Right cardiac atrium (tissue), 5 donors: ENCODE results near the gene LCN10. TPM values are rescaled to one million over a fixed set of nuclear protein-coding genes. Genes with fewer than 3 reads are reported as not detected.

Experiments used
- ATAC-seq, 2 donors: fragments of 200-7000 bp; cut with Tn5 transposase; one replicate each; pipeline versions ENCODE4 v1.8.0 to v1.9.1; 2020; ENCODE audit warnings: moderate library complexity in 2 of 2, mild to moderate bottlenecking in 1 of 2
- DNase-seq, 3 donors: peaks; one replicate each; pipeline ENCODE4 v3.0.0-alpha.2; 2020
- H3K27ac ChIP-seq: one replicate; pipeline ENCODE4 v1.5.1; 2013; ENCODE audit warnings: mild to moderate bottlenecking, low read length, control low read depth, moderate library complexity
- H3K27me3 ChIP-seq: one replicate; pipeline ENCODE4 v1.6.1; 2013; ENCODE audit not compliant: control insufficient read depth, insufficient read depth
- H3K4me1 ChIP-seq: one replicate; pipeline ENCODE4 v1.6.1; 2013; ENCODE audit warnings: low read length; ENCODE audit not compliant: control insufficient read depth, insufficient read depth
- H3K4me3 ChIP-seq: one replicate; pipeline ENCODE4 v1.5.1; 2013; ENCODE audit warnings: low read length, control low read depth
- H3K9me3 ChIP-seq: one replicate; pipeline ENCODE4 v1.6.1; 2013; ENCODE audit warnings: low read length; ENCODE audit not compliant: control insufficient read depth
- WGBS: extraction: QIAGEN DNeasy Blood & Tissue Kit; methylation state at CpG from one replicate; pipeline ENCODE4 v1.1.7; 2013; 5-methylcytosine and 5-hydroxymethylcytosine counted together
- intact Hi-C, 4 donors: fragments of 100-400 bp; cut with DNase I; formaldehyde crosslinking; loops; one replicate each; pipeline versions ENCODE4 v1.11.0 to v1.14.0; 2022 to 2023
- polyA plus RNA-seq: library from polyadenylated mRNA; stranded (reverse); fragments of 200-250 nt; gene quantifications from one replicate; pipeline ENCODE4 v1.2.3, GENCODE V29; 2013
- total RNA-seq, 4 donors: library from RNA; stranded (reverse); fragmentation: NEBNext Ultra II Directional; extraction: Animal tissue kit (Norgen Biotek cat#: 25700); gene quantifications; one replicate each; pipeline ENCODE4 v1.2.1, GENCODE V29; 2021
- donor health status: healthy with polysubstance abuse.
- donor health status: DM: no; HTN: yes; CAD: no.
- donor health status: DM: no; HTN: no; CAD: no.
- donor health status: DM: no; HTN: yes; CAD: no; lungs with severe emphysema.
- donor health status: DM: yes; HTN: yes; CAD: no.

LCN10 gene
- total and polyA plus RNA-seq, 5 donors: 4.5 to 14.7 (median 8.7) TPM

DNA sequence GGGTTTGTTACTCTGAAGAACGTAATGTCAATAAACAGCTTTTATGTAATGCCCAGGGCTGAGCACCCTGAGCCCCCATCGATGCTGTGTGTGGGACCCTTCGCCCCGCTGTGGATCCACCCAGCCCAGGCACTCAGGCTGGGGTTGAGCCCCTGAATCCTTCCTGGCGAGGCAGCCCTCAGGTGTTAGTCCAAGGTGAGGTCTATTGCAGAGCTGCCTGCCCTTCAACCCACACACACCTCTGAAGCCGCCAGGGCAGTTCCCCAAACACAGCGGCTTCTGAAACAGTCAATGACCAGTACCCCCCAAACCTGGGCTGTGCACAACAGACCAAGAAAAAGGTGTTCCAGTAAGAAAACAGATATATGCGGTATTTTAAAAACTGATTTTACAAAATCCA lies 18.8 kb downstream of the LCN10 start:
- WGBS: 92% methylated on average over 8 of the region's 8 CpGs
- Histone ChIP-seq H3K27ac (no peak overlapping the region), H3K4me1 (peaks cover 12% of the 10 kb centered on the region), H3K4me3 (no peak overlapping the region), H3K9me3 (no peaks in the 10 kb centered on the region), H3K27me3 (no peaks in the 10 kb centered on the region)
- intact Hi-C loops: no loop called here
- ATAC-seq (no peak), DNase-seq (peak in 1 of 3 donors; percentile 43)

DNA sequence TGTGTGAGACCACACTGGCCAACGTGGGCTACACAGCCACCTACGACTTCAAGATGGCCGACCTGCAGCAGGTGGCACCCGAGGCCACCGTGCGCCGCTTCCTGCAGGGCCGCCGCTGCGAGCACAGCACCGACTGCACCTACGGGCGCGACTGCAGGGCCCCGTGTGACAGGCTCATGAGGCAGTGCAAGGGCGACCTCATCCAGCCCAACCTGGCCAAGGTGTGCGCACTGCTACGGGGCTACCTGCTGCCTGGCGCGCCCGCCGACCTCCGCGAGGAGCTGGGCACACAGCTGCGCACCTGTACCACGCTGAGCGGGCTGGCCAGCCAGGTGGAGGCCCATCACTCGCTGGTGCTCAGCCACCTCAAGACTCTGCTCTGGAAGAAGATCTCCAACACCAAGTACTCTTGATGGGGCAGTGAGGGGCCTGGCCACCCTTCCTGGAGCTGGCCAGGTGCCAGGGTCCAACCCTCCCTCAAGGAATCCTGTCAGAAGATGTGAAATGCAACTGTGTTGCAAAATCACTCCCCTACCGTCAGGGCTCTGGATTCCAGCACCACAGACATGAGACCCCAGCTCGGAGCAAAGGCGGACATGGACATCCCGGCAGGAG lies 19.3 kb downstream of the LCN10 start:
- Histone ChIP-seq H3K27ac (no peak overlapping the region), H3K4me3 (no peak overlapping the region), H3K9me3 (no peaks in the 10 kb centered on the region), H3K27me3 (no peaks in the 10 kb centered on the region), H3K4me1 (peaks cover 12% of the 10 kb centered on the region)
- ATAC-seq (no peak), DNase-seq (peak in 1 of 3 donors; percentile 66)
- intact Hi-C loops: no loop called here
- 87% methylated on average over 32 of the region's 32 CpGs for WGBS

DNA sequence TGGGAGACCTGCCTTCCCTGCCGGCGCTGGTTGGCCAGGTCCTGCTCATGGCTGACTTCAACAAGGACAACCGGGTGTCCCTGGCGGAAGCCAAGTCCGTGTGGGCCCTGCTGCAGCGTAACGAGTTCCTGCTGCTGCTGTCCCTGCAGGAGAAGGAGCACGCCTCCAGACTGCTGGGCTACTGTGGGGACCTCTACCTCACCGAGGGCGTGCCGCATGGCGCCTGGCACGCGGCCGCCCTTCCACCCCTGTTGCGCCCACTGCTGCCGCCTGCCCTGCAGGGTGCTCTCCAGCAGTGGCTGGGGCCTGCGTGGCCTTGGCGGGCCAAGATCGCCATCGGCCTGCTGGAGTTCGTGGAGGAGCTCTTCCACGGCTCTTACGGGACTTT lies 19.8 kb downstream of the LCN10 start:
- 82% methylated on average over 24 of the region's 24 CpGs for WGBS
- no peak overlapping the region for H3K4me3 ChIP-seq
- ATAC-seq: no peak
- no peaks in the 10 kb centered on the region for H3K9me3 ChIP-seq
- intact Hi-C loops: no loop called here
- no peak overlapping the region for H3K27ac ChIP-seq
- no peaks in the 10 kb centered on the region for H3K27me3 ChIP-seq
- peak in 1 of 3 donors; percentile 66 for DNase-seq
- peaks cover 12% of the 10 kb centered on the region for H3K4me1 ChIP-seq

DNA sequence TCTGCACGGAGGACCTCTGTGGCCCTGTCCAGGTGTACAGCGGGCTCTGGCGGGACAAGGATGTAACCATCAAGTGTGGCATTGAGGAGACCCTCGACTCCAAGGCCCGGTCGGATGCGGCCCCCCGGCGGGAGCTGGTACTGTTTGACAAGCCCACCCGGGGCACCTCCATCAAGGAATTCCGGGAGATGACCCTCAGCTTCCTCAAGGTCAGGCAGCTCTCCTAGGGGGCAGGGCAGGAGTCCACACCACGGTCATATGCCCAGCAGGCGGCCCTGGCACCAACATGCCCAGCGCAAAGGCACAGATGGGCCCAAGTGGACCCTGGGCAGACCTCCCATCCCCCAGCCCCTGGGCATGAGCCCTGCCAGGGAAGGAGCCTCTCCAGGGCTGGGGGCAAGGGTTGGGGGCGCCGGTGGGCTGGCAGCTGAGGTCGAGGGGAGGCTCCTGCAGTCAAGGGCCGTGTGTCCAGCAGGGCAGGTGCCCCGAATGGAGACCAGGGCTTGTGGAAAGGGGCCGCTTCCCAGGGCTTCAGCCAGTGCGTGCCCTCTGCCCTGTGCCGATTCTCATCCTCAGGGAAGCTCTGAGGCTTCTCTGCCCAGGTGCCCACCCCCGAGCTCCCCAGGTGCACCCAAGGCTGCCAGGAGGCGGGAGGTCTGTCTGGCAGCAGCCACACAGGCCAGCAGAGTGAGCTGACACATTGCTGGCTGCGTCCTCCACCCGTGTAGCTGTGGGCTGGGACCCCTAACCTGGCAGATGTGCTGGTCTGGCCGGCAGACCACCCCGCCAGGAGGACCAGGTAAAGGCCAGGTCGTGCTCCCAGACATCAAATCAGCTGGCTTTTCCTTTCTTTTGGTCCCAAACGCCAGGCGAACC lies 20.4 kb downstream of the LCN10 start:
- Histone ChIP-seq H3K9me3 (no peaks in the 10 kb centered on the region), H3K4me3 (no peak overlapping the region), H3K27ac (no peak overlapping the region), H3K4me1 (peaks cover 12% of the 10 kb centered on the region), H3K27me3 (no peaks in the 10 kb centered on the region)
- no peak for ATAC-seq
- intact Hi-C loops: no loop called here
- WGBS: 81% methylated on average over 31 of the region's 31 CpGs
- peak in 2 of 3 donors; percentile 32 to 67 for DNase-seq

DNA sequence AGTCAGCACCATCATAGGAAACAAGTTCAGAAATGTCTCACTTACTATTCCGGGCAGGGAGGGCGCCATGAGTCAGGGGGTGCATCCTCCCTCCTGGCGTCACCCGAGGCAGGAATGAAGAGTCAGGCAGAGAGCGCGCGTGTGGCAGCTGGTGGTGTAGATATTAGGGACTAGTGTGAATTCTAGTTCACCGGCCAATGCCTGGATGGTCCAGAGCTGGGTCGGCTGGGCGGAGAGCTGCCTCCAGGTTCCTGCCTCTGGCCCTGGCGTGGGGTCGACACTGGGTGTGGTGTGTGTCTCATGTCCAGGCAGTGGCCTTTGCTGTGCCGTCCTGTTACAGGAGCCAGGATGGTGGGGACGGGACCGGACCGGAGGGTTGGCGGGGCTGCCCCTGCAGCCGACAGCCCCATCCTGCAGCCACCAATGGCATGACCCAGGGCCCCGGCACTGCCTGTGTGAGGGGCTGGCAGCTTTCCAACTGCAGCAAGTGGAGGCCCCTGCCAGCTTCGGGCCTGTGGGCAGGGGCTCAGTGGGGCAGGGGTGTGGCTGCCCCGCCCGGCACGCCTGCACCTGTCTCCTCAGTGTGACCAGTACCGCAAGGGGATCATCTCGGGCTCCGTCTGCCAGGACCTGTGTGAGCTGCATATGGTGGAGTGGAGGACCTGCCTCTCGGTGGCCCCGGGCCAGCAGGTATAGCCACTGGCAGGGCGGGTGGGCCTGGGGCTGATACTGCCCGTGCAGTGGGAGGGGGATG lies 21.2 kb downstream of the LCN10 start:
- Histone ChIP-seq H3K9me3 (no peaks in the 10 kb centered on the region), H3K27me3 (no peaks in the 10 kb centered on the region), H3K27ac (peak overlapping the region; percentile 40), H3K4me1 (peaks cover 10% of the 10 kb centered on the region), H3K4me3 (no peak overlapping the region)
- DNase-seq (peak; percentile 80 to 83 (median 81)), ATAC-seq (peak; percentile 46 to 58)
- 46% methylated on average over 30 of the region's 30 CpGs for WGBS
- intact Hi-C loops: no loop called here

DNA sequence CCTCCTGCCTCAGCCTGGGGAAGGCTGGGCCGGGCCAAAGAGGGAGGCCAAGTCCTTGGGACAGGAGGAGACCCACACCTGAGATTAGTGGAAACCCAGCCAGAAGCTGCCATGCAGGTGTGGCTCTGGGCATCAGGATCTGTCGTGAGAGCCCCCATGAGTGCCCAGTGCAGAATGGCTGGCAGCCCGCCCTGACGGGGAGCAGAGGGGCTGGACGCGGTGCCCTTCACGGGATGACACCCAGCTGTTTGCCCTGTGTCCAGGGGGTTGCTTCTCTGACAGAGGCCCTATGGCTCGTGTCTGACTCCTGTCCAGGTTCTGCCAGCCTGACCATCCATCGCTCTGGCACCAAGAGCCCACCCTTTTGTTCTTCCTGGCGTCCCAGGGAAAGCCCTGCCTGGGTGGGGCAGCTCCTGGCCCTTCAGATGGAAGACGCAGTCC lies 21.8 kb downstream of the LCN10 start:
- WGBS: 43% methylated on average over 11 of the region's 11 CpGs
- no peaks in the 10 kb centered on the region for H3K27me3 ChIP-seq
- no peaks in the 10 kb centered on the region for H3K9me3 ChIP-seq
- ATAC-seq: peak; percentile 3 to 7
- intact Hi-C loops: no loop called here
- H3K27ac ChIP-seq: peak overlapping the region; percentile 40
- no peak for DNase-seq
- no peak overlapping the region for H3K4me3 ChIP-seq
- H3K4me1 ChIP-seq: peaks cover 6% of the 10 kb centered on the region

DNA sequence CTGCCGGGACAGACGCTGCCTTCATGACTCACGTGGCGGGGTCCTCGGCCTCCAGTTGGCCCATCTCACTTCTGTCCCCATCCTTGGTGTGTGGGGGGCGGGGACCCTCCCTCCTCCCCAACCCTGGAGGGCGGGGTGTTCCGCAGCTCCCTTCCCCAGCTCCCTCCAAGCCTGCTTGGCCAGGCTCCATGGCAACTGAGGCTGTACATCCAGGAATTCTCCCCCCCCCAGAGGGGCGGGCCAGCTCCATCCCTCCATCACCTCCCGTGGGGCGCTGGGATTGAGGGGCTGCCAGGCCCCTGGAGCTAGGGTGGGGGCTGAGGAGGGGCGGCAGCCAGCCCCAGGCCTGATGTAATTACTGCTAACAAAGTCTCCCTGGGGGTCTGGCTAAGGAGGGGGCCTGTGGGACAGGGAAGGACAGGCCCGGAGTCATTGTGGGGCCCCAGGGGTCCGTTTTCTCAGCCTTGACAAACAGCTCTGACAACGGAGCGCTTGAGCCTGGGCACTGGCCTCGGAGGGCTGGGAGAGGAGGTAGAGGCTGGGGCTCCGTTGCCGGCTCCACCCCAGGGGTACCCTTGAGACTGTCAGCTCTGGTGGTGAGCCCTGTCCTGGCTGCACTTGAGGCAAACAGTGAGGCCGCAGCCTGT lies 22.4 kb downstream of the LCN10 start:
- 35% methylated on average over 20 of the region's 20 CpGs for WGBS
- peaks cover 4% of the 10 kb centered on the region for H3K4me1 ChIP-seq
- no peak overlapping the region for H3K4me3 ChIP-seq

DNA sequence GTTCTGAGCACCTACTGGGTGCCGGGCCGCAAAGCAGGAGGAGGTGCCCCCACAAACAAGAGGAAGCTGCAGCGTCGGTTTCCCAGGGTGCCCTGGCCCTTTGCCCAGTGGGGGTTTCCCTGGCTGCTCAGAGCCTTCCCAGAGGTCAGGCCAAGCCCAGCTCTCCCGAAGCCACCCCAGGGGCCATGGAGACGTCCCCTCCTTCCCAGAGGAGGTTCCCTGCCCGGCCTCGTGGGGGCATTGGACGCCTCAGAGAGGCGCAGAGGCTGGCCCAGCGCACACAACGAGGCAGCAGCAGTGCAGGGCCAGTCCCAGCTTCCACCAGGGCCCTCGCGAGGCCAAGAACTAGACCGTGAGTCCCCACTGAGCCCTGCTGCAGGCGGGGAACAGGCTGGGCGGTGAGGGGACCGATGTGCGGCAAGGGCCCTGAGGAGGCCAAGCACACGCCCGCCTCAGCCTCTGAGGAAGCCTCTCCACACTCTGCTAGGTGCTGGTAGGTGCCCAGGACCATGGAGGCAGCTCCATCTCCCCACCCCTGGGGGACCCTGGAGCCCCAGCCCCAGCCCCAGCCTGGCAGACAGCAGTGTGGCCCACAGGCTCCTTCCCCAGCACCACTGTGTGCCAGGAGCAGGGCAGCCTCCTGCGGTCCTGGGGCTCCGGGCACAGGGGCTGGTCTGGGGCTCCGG lies 23.4 kb downstream of the LCN10 start:
- WGBS: 57% methylated on average over 24 of the region's 24 CpGs
- ATAC-seq (peak in 1 of 2 donors; percentile 2), DNase-seq (peak in 2 of 3 donors; percentile 78 to 79)
- intact Hi-C loops: no loop called here
- H3K4me3 ChIP-seq: no peak overlapping the region
- no peaks in the 10 kb centered on the region for H3K27me3 ChIP-seq
- H3K4me1 ChIP-seq: peaks cover 4% of the 10 kb centered on the region
- H3K9me3 ChIP-seq: no peaks in the 10 kb centered on the region
- no peak overlapping the region for H3K27ac ChIP-seq

More for the DNA sequence above, 22.4 kb downstream of the LCN10 start:
- ATAC-seq (peak; percentile 15 to 24), DNase-seq (peak; percentile 79 to 89 (median 89))
- Histone ChIP-seq H3K9me3 (no peaks in the 10 kb centered on the region), H3K27me3 (no peaks in the 10 kb centered on the region), H3K27ac (peak overlapping the region; percentile 40)
- intact Hi-C loops: no loop called here

DNA sequence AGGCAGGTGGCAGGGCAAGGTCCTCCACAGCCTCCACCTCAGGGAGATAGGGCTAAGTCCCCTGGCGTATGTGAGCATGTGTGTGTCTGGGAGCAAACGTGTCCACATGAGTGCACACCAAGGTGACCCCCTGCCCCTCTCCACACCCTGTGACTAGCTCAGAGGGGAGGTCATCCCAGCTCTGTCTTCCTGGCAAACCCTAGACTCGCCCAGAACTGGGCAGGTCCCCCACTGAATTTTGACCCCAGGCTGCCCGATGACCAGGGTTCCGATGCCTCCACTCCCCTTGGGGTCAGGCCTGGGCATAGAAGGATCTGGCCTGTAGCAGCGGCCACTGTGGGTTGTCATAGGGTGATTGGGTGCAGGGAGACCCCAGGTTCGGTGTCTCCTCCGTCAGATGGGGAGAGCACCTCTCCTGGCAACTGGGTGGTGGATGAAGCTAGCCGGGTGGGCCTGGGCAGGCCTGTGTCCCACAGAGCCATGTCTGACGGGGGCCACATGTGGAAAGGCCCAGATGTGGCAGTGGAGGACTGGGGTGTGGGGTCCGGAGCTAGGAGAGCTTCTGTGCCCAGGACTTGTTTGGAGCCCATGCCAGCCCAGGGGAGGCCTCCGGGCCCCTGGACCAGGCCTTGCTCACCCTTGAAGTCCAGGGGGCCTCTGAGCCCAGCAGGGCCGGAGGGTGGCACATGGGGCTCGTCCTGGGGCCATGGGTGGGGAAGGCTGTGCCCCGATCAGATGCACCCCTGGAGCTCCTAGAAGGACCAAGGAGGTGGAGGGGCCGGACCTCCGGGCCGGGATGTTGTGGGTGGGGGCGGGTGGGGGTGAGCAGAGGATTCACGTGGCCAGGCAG lies 24.2 kb downstream of the LCN10 start:
- 78% methylated on average over 20 of the region's 20 CpGs for WGBS
- peaks cover 4% of the 10 kb centered on the region for H3K4me1 ChIP-seq
- ATAC-seq (no peak), DNase-seq (no peak)
- intact Hi-C loops: no loop called here
- H3K27me3 ChIP-seq: no peaks in the 10 kb centered on the region
- H3K27ac ChIP-seq: no peak overlapping the region
- no peak overlapping the region for H3K4me3 ChIP-seq
- H3K9me3 ChIP-seq: no peaks in the 10 kb centered on the region
